Nephron progenitor cell (in vitro differentiated cells): ENCODE data around the gene LINGO4.

ENCODE experiments used
- DNase-seq: peaks from one replicate; pipeline ENCODE4 v3.0.0; 2021
- H3K27ac Mint-ChIP-seq: 2 replicates; pipeline ENCODE4 v1.8.0; 2021; ENCODE audit warnings: mild to moderate bottlenecking, moderate library complexity, mixed read lengths
- H3K27me3 Mint-ChIP-seq: 2 replicates; pipeline ENCODE4 v1.8.0; 2021; ENCODE audit warnings: mild to moderate bottlenecking, low read depth, mixed read lengths; ENCODE audit not compliant: poor library complexity
- H3K36me3 Mint-ChIP-seq: 2 replicates; pipeline ENCODE4 v1.8.0; 2021; ENCODE audit warnings: low read depth, mixed read lengths
- H3K4me1 Mint-ChIP-seq: 2 replicates; pipeline ENCODE4 v1.8.0; 2021; ENCODE audit warnings: mixed read lengths
- H3K4me3 Mint-ChIP-seq: 2 replicates; pipeline ENCODE4 v1.8.0; 2021; ENCODE audit warnings: mild to moderate bottlenecking, moderate library complexity, mixed read lengths
- H3K9me3 Mint-ChIP-seq: 2 replicates; pipeline ENCODE4 v1.8.0; 2021; ENCODE audit warnings: mild to moderate bottlenecking, moderate library complexity, mixed read lengths
- CTCF ChIP-seq: fragments of 200-600 bp; sonication (generic); IDR thresholded peaks from 2 replicates; pipeline ENCODE4 v1.5.0; 2021; ENCODE audit warnings: antibody characterized with exemption

LINGO4 gene

GRCh38 chr1:151759241-151759640, 46.0 kb downstream of the LINGO4 start:
- Mint-ChIP-seq H3K27me3 (no peaks in the 10 kb centered on the region), H3K27ac (no peak overlapping the region), H3K4me1 (peaks cover 16% of the 10 kb centered on the region), H3K9me3 (no peaks in the 10 kb centered on the region), H3K4me3 (no peak overlapping the region), H3K36me3 (peaks cover 41% of the 10 kb centered on the region)
- no peak for DNase-seq
- TF ChIP-seq CTCF: no peak

- no peak for DNase-seq
- Mint-ChIP-seq H3K9me3 (no peaks in the 10 kb centered on the region), H3K4me3 (no peak overlapping the region), H3K4me1 (no peaks in the 10 kb centered on the region), H3K36me3 (peaks cover 27% of the 10 kb centered on the region), H3K27me3 (peaks cover 13% of the 10 kb centered on the region), H3K27ac (no peak overlapping the region)
- no peak for TF ChIP-seq CTCF
Observed at GRCh38 chr1:151756291-151756690, 48.9 kb downstream of the LINGO4 start.
